GM12878 (cell line): Measurements from ENCODE around the gene TLL1.

ENCODE experiments used
- NBN ChIP-seq: fragments of 450-650 bp; IDR thresholded peaks from 2 replicates; pipeline ENCODE4 v1.6.1; 2016
- NRF1 ChIP-seq: conservative IDR thresholded peaks from 2 replicates; pipeline ENCODE4 v1.6.1; 2011; ENCODE audit warnings: mild to moderate bottlenecking, low read depth, low read length, improper control_type of control experiment
- ZNF24 ChIP-seq: fragments of 450-650 bp; IDR thresholded peaks from 2 replicates; pipeline ENCODE4 v1.6.1; 2017; ENCODE audit warnings: antibody characterized with exemption, mild to moderate bottlenecking

DNA sequence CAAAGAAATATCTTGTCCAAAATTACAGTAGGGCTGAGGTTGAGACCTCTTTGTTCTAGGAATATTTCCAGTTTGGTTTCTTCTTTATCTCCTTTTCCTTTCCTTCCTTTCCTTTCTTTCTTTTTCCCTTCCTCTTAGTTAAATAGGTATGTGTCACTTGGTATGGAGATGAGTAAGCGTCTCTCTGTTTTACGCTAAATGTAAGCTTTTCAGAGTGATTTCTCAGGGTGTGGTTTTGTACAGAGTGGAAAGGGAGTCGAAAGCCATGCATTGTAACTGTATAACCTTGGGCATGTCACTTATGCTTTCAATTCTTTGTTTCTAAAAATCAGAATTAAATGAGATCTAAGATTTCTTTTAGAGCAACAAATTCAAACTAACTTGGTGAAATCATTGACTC is 54.8 kb downstream of the TLL1 start:
- no peak for TF ChIP-seq NBN
- no peak for TF ChIP-seq ZNF24
- TF ChIP-seq NRF1, result no peak
